ENCODE measurements around the gene PRR23E. TPM values are rescaled to one million over a fixed set of nuclear protein-coding genes. Genes with fewer than 3 reads are reported as not detected.

Gene PRR23E
- total and polyA plus RNA-seq, 10 of the 15 experiments (the other 5 are each of a cell fraction or from before 2014, with no cell fraction given), result not detected

DNA sequence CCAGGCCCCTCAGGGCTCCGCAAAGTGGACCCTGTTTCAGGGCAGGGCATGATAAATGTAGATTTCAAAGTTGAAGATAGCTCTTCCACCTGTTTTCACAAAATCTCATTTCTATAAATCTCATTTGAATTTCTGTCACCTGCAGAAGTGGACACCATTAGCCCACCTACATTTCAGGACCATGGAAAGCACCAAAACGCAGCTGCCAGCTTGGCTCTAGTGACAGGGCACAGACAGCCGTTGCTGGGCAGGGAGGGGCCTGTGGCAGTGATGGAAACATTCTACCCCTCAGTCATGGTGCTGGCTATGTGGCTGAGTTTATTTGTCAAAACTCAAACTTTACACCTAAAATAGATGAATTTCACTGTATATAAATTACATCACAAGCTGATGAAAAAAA lies 40.4 kb downstream of the PRR23E start:
- in situ Hi-C loops (cut with MboI), result no loop called here
- Histone ChIP-seq H3K9ac (ENCODE audit: control insufficient read depth, insufficient read depth, low read length) (no peak overlapping the region), H3K9me3 (replicated peaks; ENCODE audit: control insufficient read depth, insufficient read depth, low read length) (no peaks in the 10 kb centered on the region), H3K4me1 (ENCODE audit: control insufficient read depth, insufficient read depth, low read length) (no peaks in the 10 kb centered on the region), H3K79me2 (ENCODE audit: control insufficient read depth, insufficient read depth, low read length) (no peaks in the 10 kb centered on the region), H4K20me1 (ENCODE audit: control insufficient read depth, insufficient read depth) (no peaks in the 10 kb centered on the region), H3K27me3 (replicated peaks in 1 of 2; ENCODE audit: control insufficient read depth in 2 of 2, insufficient read depth in 2 of 2, low read length in 1 of 2) (no peaks in the 10 kb centered on the region; a peak in 1 of 4 replicates), H3K27ac (ENCODE audit: control insufficient read depth, insufficient read depth) (no peak overlapping the region), H3K4me3 (no peak overlapping the region), H3K36me3 (ENCODE audit: control insufficient read depth in 2 of 2, insufficient read depth in 2 of 2, low read length in 1 of 2) (no peaks in the 10 kb centered on the region), H3K4me2 (ENCODE audit: control insufficient read depth, insufficient read depth) (no peak overlapping the region), H2AFZ (ENCODE audit: control insufficient read depth, low read depth, low read length) (no peak overlapping the region)
- ChIA-PET SMC1A (ENCODE audit: uncharacterized antibody, unreplicated experiment) (interaction anchor here (1.0 kb wide), 1 partner anchor 12 kb away, joined by 5 read pairs; no protein-coding TSS in a partner anchor), CTCF (no interaction called here), POLR2A (no interaction called here), RAD21 (ENCODE audit: unreplicated experiment) (interaction anchor here (0.9 to 1.0 kb wide), 2 partner anchors 8 to 27 kb away, joined by 3 read pairs; no protein-coding TSS in a partner anchor)
- ATAC-seq (peak; percentile 55; the same call in 2 of the 3 replicates), FAIRE-seq (no peak), DNase-seq (ENCODE audit: low read depth, low spot score) (no peak)
- WGBS (ENCODE audit: insufficient coverage, insufficient replicate concordance, low lambda C conversion rate, missing lambda C conversion rate), result 3% methylated on average over 3 of the region's 3 CpGs
- intact Hi-C loops (cut with micrococcal nuclease; ENCODE audit: unreplicated experiment), result no loop called here
- no TSS peak for BruUV-seq (replicated peaks)
- TF ChIP-seq NR2F1 (conservative IDR thresholded peaks at IDR 0.05) (no peak), WRNIP1 (IDR thresholded peaks at IDR 0.05; ENCODE audit: borderline replicate concordance, low read depth, low read length) (no peak), KLF5 (IDR thresholded peaks at IDR 0.05; ENCODE audit: partially characterized antibody) (no peak)
- TF ChIP-seq, protein P1, sequence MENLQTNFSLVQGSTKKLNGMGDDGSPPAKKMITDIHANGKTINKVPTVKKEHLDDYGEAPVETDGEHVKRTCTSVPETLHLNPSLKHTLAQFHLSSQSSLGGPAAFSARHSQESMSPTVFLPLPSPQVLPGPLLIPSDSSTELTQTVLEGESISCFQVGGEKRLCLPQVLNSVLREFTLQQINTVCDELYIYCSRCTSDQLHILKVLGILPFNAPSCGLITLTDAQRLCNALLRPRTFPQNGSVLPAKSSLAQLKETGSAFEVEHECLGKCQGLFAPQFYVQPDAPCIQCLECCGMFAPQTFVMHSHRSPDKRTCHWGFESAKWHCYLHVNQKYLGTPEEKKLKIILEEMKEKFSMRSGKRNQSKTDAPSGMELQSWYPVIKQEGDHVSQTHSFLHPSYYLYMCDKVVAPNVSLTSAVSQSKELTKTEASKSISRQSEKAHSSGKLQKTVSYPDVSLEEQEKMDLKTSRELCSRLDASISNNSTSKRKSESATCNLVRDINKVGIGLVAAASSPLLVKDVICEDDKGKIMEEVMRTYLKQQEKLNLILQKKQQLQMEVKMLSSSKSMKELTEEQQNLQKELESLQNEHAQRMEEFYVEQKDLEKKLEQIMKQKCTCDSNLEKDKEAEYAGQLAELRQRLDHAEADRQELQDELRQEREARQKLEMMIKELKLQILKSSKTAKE (IDR thresholded peaks at IDR 0.05; ENCODE audit: low read depth, poor library complexity, severe bottlenecking), result no peak
- TF ChIP-seq, protein P2, sequence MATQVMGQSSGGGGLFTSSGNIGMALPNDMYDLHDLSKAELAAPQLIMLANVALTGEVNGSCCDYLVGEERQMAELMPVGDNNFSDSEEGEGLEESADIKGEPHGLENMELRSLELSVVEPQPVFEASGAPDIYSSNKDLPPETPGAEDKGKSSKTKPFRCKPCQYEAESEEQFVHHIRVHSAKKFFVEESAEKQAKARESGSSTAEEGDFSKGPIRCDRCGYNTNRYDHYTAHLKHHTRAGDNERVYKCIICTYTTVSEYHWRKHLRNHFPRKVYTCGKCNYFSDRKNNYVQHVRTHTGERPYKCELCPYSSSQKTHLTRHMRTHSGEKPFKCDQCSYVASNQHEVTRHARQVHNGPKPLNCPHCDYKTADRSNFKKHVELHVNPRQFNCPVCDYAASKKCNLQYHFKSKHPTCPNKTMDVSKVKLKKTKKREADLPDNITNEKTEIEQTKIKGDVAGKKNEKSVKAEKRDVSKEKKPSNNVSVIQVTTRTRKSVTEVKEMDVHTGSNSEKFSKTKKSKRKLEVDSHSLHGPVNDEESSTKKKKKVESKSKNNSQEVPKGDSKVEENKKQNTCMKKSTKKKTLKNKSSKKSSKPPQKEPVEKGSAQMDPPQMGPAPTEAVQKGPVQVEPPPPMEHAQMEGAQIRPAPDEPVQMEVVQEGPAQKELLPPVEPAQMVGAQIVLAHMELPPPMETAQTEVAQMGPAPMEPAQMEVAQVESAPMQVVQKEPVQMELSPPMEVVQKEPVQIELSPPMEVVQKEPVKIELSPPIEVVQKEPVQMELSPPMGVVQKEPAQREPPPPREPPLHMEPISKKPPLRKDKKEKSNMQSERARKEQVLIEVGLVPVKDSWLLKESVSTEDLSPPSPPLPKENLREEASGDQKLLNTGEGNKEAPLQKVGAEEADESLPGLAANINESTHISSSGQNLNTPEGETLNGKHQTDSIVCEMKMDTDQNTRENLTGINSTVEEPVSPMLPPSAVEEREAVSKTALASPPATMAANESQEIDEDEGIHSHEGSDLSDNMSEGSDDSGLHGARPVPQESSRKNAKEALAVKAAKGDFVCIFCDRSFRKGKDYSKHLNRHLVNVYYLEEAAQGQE (IDR thresholded peaks at IDR 0.05; ENCODE audit: low read depth, low read length), result peak; percentile 90
- TF ChIP-seq, protein P3, sequence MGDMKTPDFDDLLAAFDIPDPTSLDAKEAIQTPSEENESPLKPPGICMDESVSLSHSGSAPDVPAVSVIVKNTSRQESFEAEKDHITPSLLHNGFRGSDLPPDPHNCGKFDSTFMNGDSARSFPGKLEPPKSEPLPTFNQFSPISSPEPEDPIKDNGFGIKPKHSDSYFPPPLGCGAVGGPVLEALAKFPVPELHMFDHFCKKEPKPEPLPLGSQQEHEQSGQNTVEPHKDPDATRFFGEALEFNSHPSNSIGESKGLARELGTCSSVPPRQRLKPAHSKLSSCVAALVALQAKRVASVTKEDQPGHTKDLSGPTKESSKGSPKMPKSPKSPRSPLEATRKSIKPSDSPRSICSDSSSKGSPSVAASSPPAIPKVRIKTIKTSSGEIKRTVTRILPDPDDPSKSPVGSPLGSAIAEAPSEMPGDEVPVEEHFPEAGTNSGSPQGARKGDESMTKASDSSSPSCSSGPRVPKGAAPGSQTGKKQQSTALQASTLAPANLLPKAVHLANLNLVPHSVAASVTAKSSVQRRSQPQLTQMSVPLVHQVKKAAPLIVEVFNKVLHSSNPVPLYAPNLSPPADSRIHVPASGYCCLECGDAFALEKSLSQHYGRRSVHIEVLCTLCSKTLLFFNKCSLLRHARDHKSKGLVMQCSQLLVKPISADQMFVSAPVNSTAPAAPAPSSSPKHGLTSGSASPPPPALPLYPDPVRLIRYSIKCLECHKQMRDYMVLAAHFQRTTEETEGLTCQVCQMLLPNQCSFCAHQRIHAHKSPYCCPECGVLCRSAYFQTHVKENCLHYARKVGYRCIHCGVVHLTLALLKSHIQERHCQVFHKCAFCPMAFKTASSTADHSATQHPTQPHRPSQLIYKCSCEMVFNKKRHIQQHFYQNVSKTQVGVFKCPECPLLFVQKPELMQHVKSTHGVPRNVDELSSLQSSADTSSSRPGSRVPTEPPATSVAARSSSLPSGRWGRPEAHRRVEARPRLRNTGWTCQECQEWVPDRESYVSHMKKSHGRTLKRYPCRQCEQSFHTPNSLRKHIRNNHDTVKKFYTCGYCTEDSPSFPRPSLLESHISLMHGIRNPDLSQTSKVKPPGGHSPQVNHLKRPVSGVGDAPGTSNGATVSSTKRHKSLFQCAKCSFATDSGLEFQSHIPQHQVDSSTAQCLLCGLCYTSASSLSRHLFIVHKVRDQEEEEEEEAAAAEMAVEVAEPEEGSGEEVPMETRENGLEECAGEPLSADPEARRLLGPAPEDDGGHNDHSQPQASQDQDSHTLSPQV (IDR thresholded peaks at IDR 0.05), result no peak
- TF ChIP-seq, protein P4, sequence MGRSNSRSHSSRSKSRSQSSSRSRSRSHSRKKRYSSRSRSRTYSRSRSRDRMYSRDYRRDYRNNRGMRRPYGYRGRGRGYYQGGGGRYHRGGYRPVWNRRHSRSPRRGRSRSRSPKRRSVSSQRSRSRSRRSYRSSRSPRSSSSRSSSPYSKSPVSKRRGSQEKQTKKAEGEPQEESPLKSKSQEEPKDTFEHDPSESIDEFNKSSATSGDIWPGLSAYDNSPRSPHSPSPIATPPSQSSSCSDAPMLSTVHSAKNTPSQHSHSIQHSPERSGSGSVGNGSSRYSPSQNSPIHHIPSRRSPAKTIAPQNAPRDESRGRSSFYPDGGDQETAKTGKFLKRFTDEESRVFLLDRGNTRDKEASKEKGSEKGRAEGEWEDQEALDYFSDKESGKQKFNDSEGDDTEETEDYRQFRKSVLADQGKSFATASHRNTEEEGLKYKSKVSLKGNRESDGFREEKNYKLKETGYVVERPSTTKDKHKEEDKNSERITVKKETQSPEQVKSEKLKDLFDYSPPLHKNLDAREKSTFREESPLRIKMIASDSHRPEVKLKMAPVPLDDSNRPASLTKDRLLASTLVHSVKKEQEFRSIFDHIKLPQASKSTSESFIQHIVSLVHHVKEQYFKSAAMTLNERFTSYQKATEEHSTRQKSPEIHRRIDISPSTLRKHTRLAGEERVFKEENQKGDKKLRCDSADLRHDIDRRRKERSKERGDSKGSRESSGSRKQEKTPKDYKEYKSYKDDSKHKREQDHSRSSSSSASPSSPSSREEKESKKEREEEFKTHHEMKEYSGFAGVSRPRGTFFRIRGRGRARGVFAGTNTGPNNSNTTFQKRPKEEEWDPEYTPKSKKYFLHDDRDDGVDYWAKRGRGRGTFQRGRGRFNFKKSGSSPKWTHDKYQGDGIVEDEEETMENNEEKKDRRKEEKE (IDR thresholded peaks at IDR 0.05), result no peak
- TF ChIP-seq, protein P5, sequence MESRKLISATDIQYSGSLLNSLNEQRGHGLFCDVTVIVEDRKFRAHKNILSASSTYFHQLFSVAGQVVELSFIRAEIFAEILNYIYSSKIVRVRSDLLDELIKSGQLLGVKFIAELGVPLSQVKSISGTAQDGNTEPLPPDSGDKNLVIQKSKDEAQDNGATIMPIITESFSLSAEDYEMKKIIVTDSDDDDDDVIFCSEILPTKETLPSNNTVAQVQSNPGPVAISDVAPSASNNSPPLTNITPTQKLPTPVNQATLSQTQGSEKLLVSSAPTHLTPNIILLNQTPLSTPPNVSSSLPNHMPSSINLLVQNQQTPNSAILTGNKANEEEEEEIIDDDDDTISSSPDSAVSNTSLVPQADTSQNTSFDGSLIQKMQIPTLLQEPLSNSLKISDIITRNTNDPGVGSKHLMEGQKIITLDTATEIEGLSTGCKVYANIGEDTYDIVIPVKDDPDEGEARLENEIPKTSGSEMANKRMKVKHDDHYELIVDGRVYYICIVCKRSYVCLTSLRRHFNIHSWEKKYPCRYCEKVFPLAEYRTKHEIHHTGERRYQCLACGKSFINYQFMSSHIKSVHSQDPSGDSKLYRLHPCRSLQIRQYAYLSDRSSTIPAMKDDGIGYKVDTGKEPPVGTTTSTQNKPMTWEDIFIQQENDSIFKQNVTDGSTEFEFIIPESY (IDR thresholded peaks at IDR 0.05), result no peak
